HepG2 (cell line): ENCODE measurements around the gene GRB10. TPM values are rescaled to one million over a fixed set of nuclear protein-coding genes. Genes with fewer than 3 reads are reported as not detected.

Experiments
- ATAC-seq: fragments of 200-7000 bp; cut with Tn5 transposase; 3 replicates; pipeline ENCODE4 v1.9.1; 2020; ENCODE audit warnings: mild to moderate bottlenecking, moderate library complexity
- BruUV-seq: library from RNA; stranded (reverse); fragments of 400-500 nt; replicated peaks from 2 replicates; lab custom pipeline; 2021; lab: Mats Ljungman, UMichigan
- CTCF ChIA-PET: fragments of 300-600 bp; formaldehyde crosslinking; extraction: SDS; loops from one replicate; lab custom pipeline; 2021; ENCODE audit warnings: low total read pairs, inconsistent platforms, low intra/inter-chr PET ratio; lab: Yijun Ruan, JAX
- POLR2A ChIA-PET: fragments of 350-600 bp; sonication (Branson Sonifier 250); formaldehyde crosslinking; loops from one replicate; lab custom pipeline; 2020; ENCODE audit warnings: antibody characterized with exemption, inconsistent platforms; lab: Yijun Ruan, JAX
- DNase-seq: peaks from one replicate; pipeline ENCODE4 v3.0.0-alpha.2; 2015; ENCODE audit warnings: low spot score
- FAIRE-seq: peaks from 3 replicates; lab custom pipeline; 2011; peaks lifted over from hg19 to GRCh38; lab: Jason Lieb, UNC
- H2AFZ ChIP-seq: one replicate; pipeline ENCODE4 v1.6.1; 2011; ENCODE audit warnings: low read length, inconsistent platforms
- H3K27ac ChIP-seq: fragments of 300-600 bp; 3 replicates; pipeline ENCODE4 v1.8.0; 2011; ENCODE audit warnings: mixed run types, mild to moderate bottlenecking, mixed read lengths, low read length, inconsistent platforms; ENCODE audit not compliant: insufficient read depth; ENCODE audit errors: extremely low read length
- H3K27me3 ChIP-seq, 2 experiments: fragments of 200-600 bp in 1 of 2; 2 replicates in 1 of 2; 3 replicates in 1 of 2; pipeline versions ENCODE4 v1.6.0 to v1.8.0; 2011; ENCODE audit warnings: low read length in 2 of 2, mild to moderate bottlenecking in 2 of 2, moderate library complexity in 2 of 2, inconsistent platforms in 1 of 2; ENCODE audit not compliant: insufficient read depth in 2 of 2, control insufficient read depth in 1 of 2
- H3K36me3 ChIP-seq, 2 experiments: fragments of 200-600 bp in 1 of 2; replicated peaks in 1 of 2; 2 replicates in 1 of 2; 3 replicates in 1 of 2; pipeline versions ENCODE4 v1.5.1 to v1.8.0; 2011; ENCODE audit warnings: low read length in 2 of 2, inconsistent platforms in 1 of 2; ENCODE audit not compliant: insufficient read depth in 2 of 2, control insufficient read depth in 1 of 2
- H3K4me1 ChIP-seq: 2 replicates; pipeline ENCODE4 v1.5.1; 2012; ENCODE audit warnings: low read length, inconsistent platforms; ENCODE audit not compliant: insufficient read depth
- H3K4me2 ChIP-seq: 2 replicates; pipeline ENCODE4 v1.6.0; 2011; ENCODE audit warnings: low read depth, low read length, inconsistent platforms
- H3K4me3 ChIP-seq, 3 experiments: fragments of 200-600 bp in 1 of 3; sonication (generic), shearing (Covaris generic) in 1 of 3; replicated peaks in 1 of 3; 2 replicates each; pipeline ENCODE4 v1.5.1; 2011 to 2016; ENCODE audit warnings: low read length in 3 of 3, inconsistent platforms in 2 of 3, low read depth in 2 of 3, mild to moderate bottlenecking in 2 of 3, control low read depth in 1 of 3, mixed read lengths in 1 of 3; ENCODE audit not compliant: insufficient read depth in 1 of 3
- H3K79me2 ChIP-seq: one replicate; pipeline ENCODE4 v1.6.1; 2011; ENCODE audit warnings: low read length, inconsistent platforms; ENCODE audit not compliant: insufficient read depth
- H3K9ac ChIP-seq: 2 replicates; pipeline ENCODE4 v1.6.0; 2011; ENCODE audit warnings: mild to moderate bottlenecking, low read depth, low read length, inconsistent platforms; ENCODE audit not compliant: insufficient read depth
- H3K9me3 ChIP-seq: 2 replicates; pipeline ENCODE4 v1.5.1; 2012; ENCODE audit warnings: mild to moderate bottlenecking, low read length
- H4K20me1 ChIP-seq: 2 replicates; pipeline ENCODE4 v1.6.0; 2011; ENCODE audit warnings: inconsistent platforms, mild to moderate bottlenecking, low read length, moderate library complexity; ENCODE audit not compliant: insufficient read depth
- CHD2 ChIP-seq: IDR thresholded peaks from 2 replicates; pipeline ENCODE4 v1.6.1; 2011; ENCODE audit warnings: low read depth, low read length, improper control_type of control experiment
- GZF1 ChIP-seq: sonication (generic); formaldehyde crosslinking; IDR thresholded peaks from 2 replicates; pipeline ENCODE4 v1.5.1; 2020; ENCODE audit warnings: mild to moderate bottlenecking, missing genetic modification reagents
- IRX3 ChIP-seq: sonication (generic); formaldehyde crosslinking; IDR thresholded peaks from 2 replicates; pipeline ENCODE4 v1.8.1; 2023; ENCODE audit warnings: mild to moderate bottlenecking, low read depth, missing genetic modification reagents, borderline replicate concordance
- KLF13 ChIP-seq: sonication (generic); formaldehyde crosslinking; IDR thresholded peaks from 2 replicates; pipeline ENCODE4 v1.4.0; 2020; ENCODE audit warnings: mild to moderate bottlenecking, missing genetic modification reagents
- KLF15 ChIP-seq: sonication (generic); formaldehyde crosslinking; IDR thresholded peaks from 2 replicates; pipeline ENCODE4 v1.8.1; 2023; ENCODE audit warnings: borderline replicate concordance, mild to moderate bottlenecking, inconsistent platforms, missing genetic modification reagents, mixed read lengths
- MBD4 ChIP-seq: IDR thresholded peaks from 2 replicates; pipeline ENCODE4 v1.6.1; 2012; ENCODE audit warnings: low read length, inconsistent platforms, borderline replicate concordance
- NFYB ChIP-seq: sonication (generic); formaldehyde crosslinking; IDR thresholded peaks from 2 replicates; pipeline ENCODE4 v1.4.0; 2020; ENCODE audit warnings: missing genetic modification reagents
- PHF21A ChIP-seq: sonication (generic); formaldehyde crosslinking; IDR thresholded peaks from 2 replicates; pipeline ENCODE4 v1.5.0; 2020; ENCODE audit warnings: mild to moderate bottlenecking, missing genetic modification reagents
- RCOR2 ChIP-seq: IDR thresholded peaks from 2 replicates; pipeline ENCODE4 v1.6.1; 2016; ENCODE audit warnings: missing biosample characterization, missing genetic modification reagents
- SP5 ChIP-seq: IDR thresholded peaks from 2 replicates; pipeline ENCODE4 v1.6.1; 2016; ENCODE audit warnings: low read depth, borderline replicate concordance
- ZBTB20 ChIP-seq: sonication (generic); formaldehyde crosslinking; IDR thresholded peaks from 2 replicates; pipeline ENCODE4 v1.8.1; 2023; ENCODE audit warnings: missing genetic modification reagents, low read depth, mild to moderate bottlenecking, borderline replicate concordance
- WGBS: methylation state at CpG from one replicate; pipeline ENCODE4 v1.1.6; 2017; ENCODE audit warnings: low lambda C conversion rate; 5-methylcytosine and 5-hydroxymethylcytosine counted together
- in situ Hi-C: cut with HindIII; loops from 2 replicates; pipeline ENCODE4 v1.10.0; 2017; ENCODE audit warnings: low pct_unique_long_range_greater_than_20kb; ENCODE audit not compliant: extremely low pct_ligation_motif_present
- intact Hi-C: fragments of 100-400 bp; cut with micrococcal nuclease; formaldehyde crosslinking; loops from one replicate; pipeline ENCODE4 v1.10.0; 2022; ENCODE audit not compliant: unreplicated experiment
- polyA plus RNA-seq, 8 experiments: library from polyadenylated mRNA; depleted of rRNA in 3 of 8; stranded (reverse) in 7 of 8; unstranded in 1 of 8; fragments of >200 nt; fragmentation: Illumina TruSeq in 4 of 8; extraction: Trizol in 4 of 8; gene quantifications; 2 replicates each; pipeline versions ENCODE4 v1.2.1 to v1.2.3, GENCODE V29; 2011 to 2016; ENCODE audit warnings: low read depth in 4 of 8, missing spikeins in 1 of 8, mixed read lengths in 1 of 8; ENCODE audit not compliant: insufficient read depth in 1 of 8
- total RNA-seq, 5 experiments: library from RNA; depleted of rRNA; stranded (reverse); fragments of >200 nt; fragmentation: Illumina TruSeq; extraction: Trizol; gene quantifications; 2 replicates each; pipeline ENCODE4 v1.2.3, GENCODE V29; 2016; ENCODE audit warnings: low read depth in 1 of 5
- TF ChIP-seq, protein P1 (sequence below): sonication (generic); formaldehyde crosslinking; IDR thresholded peaks from 2 replicates; pipeline ENCODE4 v1.5.1; 2020; ENCODE audit warnings: missing genetic modification reagents, mild to moderate bottlenecking, borderline replicate concordance
- TF ChIP-seq, protein P2 (sequence below): IDR thresholded peaks from 2 replicates; pipeline ENCODE4 v1.6.1; 2012; ENCODE audit warnings: inconsistent platforms
- TF ChIP-seq, protein P3 (sequence below): fragments of 450-650 bp; IDR thresholded peaks from 2 replicates; pipeline ENCODE4 v1.6.1; 2017; ENCODE audit warnings: mild to moderate bottlenecking

The GRB10 gene
- total and polyA plus RNA-seq, 2 of the 13 experiments (the other 11 are each of a cell fraction or from before 2014, with no cell fraction given) = 4.0 to 6.8 TPM

DNA sequence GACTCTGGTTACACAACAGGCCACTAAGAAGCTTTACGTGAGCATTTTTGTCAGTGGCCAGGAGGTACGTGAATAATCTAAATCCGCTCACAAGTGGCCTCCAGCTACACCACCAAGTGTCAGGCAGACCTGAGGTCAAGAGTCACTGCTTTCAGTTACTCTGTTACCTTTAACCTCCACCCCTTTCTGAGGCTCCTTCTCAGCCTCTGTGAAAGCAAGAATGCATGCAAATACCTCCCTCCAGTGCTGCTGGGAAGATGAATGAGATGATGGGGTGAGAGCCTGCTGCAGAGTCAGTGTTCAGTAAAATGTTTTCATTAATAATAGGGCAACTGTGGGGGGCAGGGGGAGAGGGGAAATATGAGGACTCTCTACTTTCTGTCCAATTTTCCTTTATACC lies 228.7 kb downstream of the GRB10 start:
- H3K36me3 ChIP-seq = peaks cover 0 to 5% of the 10 kb centered on the region in 2 experiments; a peak in 1 of 5 replicates
- H3K9ac ChIP-seq = no peak overlapping the region
- no peak overlapping the region for H3K4me3 ChIP-seq
- intact Hi-C loops = no loop called here
- in situ Hi-C loops = no loop called here
- CTCF ChIA-PET = no interaction called here
- ATAC-seq (no peak), DNase-seq (no peak), FAIRE-seq (no peak)
- H3K9me3 ChIP-seq = no peaks in the 10 kb centered on the region
- no peak overlapping the region for H2AFZ ChIP-seq
- WGBS = 65% methylated on average over 3 of the region's 3 CpGs
- no peak overlapping the region for H3K27ac ChIP-seq
- no peaks in the 10 kb centered on the region for H3K27me3 ChIP-seq
- no peak overlapping the region for H3K4me2 ChIP-seq
- TF ChIP-seq, protein P1, sequence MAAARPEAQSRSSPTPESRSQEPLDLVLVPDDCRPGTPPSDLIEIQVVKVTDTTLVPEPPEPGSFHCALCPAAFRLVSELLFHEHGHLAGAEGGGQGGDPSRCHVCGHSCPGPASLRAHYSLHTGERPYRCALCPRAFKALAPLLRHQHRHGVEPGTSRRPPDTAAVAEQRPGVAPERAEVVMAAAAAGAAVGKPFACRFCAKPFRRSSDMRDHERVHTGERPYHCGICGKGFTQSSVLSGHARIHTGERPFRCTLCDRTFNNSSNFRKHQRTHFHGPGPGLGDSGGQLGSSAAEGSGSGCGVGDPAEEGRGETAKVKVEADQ (CRISPR knock-in tag) = no peak
- TF ChIP-seq IRX3 (CRISPR knock-in tag) = no peak
- TF ChIP-seq KLF13 (CRISPR knock-in tag) = no peak
- TF ChIP-seq RCOR2 (CRISPR knock-in tag) = no peak
- TF ChIP-seq, protein P2, sequence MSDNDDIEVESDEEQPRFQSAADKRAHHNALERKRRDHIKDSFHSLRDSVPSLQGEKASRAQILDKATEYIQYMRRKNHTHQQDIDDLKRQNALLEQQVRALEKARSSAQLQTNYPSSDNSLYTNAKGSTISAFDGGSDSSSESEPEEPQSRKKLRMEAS = no peak
- no peak for TF ChIP-seq GZF1
- no peak for TF ChIP-seq MBD4
- no peak for TF ChIP-seq SP5
- TF ChIP-seq CHD2 = no peak
- TF ChIP-seq PHF21A (CRISPR knock-in tag) = no peak
- no peak for TF ChIP-seq ZBTB20 (CRISPR knock-in tag)
- no peak for TF ChIP-seq KLF15 (CRISPR knock-in tag)
- no peak for TF ChIP-seq NFYB
- TF ChIP-seq, protein P3, sequence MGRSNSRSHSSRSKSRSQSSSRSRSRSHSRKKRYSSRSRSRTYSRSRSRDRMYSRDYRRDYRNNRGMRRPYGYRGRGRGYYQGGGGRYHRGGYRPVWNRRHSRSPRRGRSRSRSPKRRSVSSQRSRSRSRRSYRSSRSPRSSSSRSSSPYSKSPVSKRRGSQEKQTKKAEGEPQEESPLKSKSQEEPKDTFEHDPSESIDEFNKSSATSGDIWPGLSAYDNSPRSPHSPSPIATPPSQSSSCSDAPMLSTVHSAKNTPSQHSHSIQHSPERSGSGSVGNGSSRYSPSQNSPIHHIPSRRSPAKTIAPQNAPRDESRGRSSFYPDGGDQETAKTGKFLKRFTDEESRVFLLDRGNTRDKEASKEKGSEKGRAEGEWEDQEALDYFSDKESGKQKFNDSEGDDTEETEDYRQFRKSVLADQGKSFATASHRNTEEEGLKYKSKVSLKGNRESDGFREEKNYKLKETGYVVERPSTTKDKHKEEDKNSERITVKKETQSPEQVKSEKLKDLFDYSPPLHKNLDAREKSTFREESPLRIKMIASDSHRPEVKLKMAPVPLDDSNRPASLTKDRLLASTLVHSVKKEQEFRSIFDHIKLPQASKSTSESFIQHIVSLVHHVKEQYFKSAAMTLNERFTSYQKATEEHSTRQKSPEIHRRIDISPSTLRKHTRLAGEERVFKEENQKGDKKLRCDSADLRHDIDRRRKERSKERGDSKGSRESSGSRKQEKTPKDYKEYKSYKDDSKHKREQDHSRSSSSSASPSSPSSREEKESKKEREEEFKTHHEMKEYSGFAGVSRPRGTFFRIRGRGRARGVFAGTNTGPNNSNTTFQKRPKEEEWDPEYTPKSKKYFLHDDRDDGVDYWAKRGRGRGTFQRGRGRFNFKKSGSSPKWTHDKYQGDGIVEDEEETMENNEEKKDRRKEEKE = no peak
- 0 out of 2 replicates have a peak, but pooled peaks cover 4% of the 10 kb centered on the region for H4K20me1 ChIP-seq
- H3K79me2 ChIP-seq = peaks cover 23% of the 10 kb centered on the region
- peaks cover 73% of the 10 kb centered on the region for H3K4me1 ChIP-seq
- no TSS peak for BruUV-seq
- POLR2A ChIA-PET = interaction anchor here (3.4 kb wide), 1 partner anchor 12 kb away, joined by 28 read pairs; the partner anchor contains the start of gene DDC
